OCI-LY3 (cell line): ENCODE measurements around the gene WDR90.

Experiments
- H2AFZ ChIP-seq: fragments of 200-600, 300-600 bp; shearing (Covaris generic); 2 replicates; pipeline ENCODE4 v1.6.0; 2014; ENCODE audit warnings: antibody characterized with exemption, low read depth, low read length
- H3K27ac ChIP-seq: fragments of 200-600, 300-600 bp; sonication (generic); 2 replicates; pipeline ENCODE4 v1.5.1; 2014; ENCODE audit warnings: mild to moderate bottlenecking, low read length, moderate library complexity, mixed read lengths
- H3K27me3 ChIP-seq: fragments of 200-600, 300-600 bp; sonication (generic); 2 replicates; pipeline ENCODE4 v1.6.1; 2014; ENCODE audit warnings: low read depth, low read length, mixed read lengths
- H3K36me3 ChIP-seq: fragments of 200-600, 300-600 bp; sonication (generic); replicated peaks from 2 replicates; pipeline ENCODE3; 2014; ENCODE audit warnings: low read depth, low read length, mixed read lengths
- H3K4me1 ChIP-seq: fragments of 300-600, 200-600 bp; sonication (generic); 2 replicates; pipeline ENCODE4 v1.6.1; 2014; ENCODE audit warnings: low read length, mixed read lengths
- H3K4me2 ChIP-seq: fragments of 200-600, 300-600 bp; sonication (generic); 2 replicates; pipeline ENCODE4 v1.6.1; 2014; ENCODE audit warnings: low read length, mixed read lengths
- H3K4me3 ChIP-seq: fragments of 300-600, 200-600 bp; sonication (generic); 2 replicates; pipeline ENCODE4 v1.5.1; 2014; ENCODE audit warnings: antibody characterized with exemption, mild to moderate bottlenecking, low read length, moderate library complexity
- H3K79me2 ChIP-seq: fragments of 300-600, 200-600 bp; shearing (Covaris generic); 2 replicates; pipeline ENCODE4 v1.6.1; 2014; ENCODE audit warnings: mild to moderate bottlenecking, low read length, mixed read lengths
- H3K9ac ChIP-seq: fragments of 300-600, 200-600 bp; shearing (Covaris generic); 2 replicates; pipeline ENCODE4 v1.6.0; 2014; ENCODE audit warnings: mild to moderate bottlenecking, low read length, moderate library complexity
- H3K9me3 ChIP-seq: fragments of 200-600, 300-600 bp; shearing (Covaris generic); 2 replicates; pipeline ENCODE4 v1.6.1; 2014; ENCODE audit warnings: low read length, mixed read lengths; ENCODE audit not compliant: insufficient read depth
- H4K20me1 ChIP-seq: fragments of 200-600, 300-600 bp; sonication (generic); 2 replicates; pipeline ENCODE4 v1.6.1; 2016; ENCODE audit warnings: low read length, mixed read lengths; ENCODE audit not compliant: insufficient read depth
- EZH2phosphoT487 ChIP-seq: fragments of 200-600 bp; shearing (Covaris generic); IDR thresholded peaks from 2 replicates; pipeline ENCODE4 v1.6.1; 2018; ENCODE audit warnings: antibody characterized with exemption, mixed run types, low read depth
- TF ChIP-seq, protein P1 (sequence below): fragments of 200-600, 300-600 bp; sonication (generic); IDR thresholded peaks from 2 replicates; pipeline ENCODE4 v1.5.1; 2014; ENCODE audit warnings: antibody characterized with exemption, low read length, low read depth

WDR90 gene

DNA sequence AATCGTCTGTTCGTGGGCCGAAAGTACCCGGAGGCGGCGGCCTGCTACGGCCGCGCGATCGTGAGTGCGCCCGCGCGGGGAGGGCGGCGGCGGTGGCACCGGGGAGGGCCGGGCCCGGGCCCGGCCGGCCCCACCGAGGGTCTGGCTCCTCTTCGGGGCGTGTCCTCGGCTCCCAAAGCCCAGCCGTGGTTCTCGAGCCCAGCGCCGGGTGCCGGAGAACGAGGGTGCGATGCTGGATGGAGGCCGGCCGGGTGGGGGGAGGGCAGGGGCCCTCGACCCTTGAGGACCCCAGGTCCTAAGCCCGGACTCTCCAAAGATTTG lies 31.4 kb downstream of the WDR90 start:
- peaks cover 23% of the 10 kb centered on the region for H3K36me3 ChIP-seq
- H2AFZ ChIP-seq = no peak overlapping the region
- H3K79me2 ChIP-seq = peaks cover 37% of the 10 kb centered on the region
- peak overlapping the region; percentile 88 for H3K9ac ChIP-seq
- TF ChIP-seq EZH2phosphoT487 = no peak
- TF ChIP-seq, protein P1, sequence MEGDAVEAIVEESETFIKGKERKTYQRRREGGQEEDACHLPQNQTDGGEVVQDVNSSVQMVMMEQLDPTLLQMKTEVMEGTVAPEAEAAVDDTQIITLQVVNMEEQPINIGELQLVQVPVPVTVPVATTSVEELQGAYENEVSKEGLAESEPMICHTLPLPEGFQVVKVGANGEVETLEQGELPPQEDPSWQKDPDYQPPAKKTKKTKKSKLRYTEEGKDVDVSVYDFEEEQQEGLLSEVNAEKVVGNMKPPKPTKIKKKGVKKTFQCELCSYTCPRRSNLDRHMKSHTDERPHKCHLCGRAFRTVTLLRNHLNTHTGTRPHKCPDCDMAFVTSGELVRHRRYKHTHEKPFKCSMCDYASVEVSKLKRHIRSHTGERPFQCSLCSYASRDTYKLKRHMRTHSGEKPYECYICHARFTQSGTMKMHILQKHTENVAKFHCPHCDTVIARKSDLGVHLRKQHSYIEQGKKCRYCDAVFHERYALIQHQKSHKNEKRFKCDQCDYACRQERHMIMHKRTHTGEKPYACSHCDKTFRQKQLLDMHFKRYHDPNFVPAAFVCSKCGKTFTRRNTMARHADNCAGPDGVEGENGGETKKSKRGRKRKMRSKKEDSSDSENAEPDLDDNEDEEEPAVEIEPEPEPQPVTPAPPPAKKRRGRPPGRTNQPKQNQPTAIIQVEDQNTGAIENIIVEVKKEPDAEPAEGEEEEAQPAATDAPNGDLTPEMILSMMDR = no peak
- peak overlapping the region; percentile 81 for H3K27ac ChIP-seq
- peak overlapping the region; percentile 94 for H3K4me2 ChIP-seq
- peaks cover 16% of the 10 kb centered on the region for H3K4me1 ChIP-seq
- H3K27me3 ChIP-seq = no peaks in the 10 kb centered on the region
- H3K4me3 ChIP-seq = peak overlapping the region; percentile 95
- H3K9me3 ChIP-seq = no peaks in the 10 kb centered on the region
- 0 out of 2 replicates have a peak, but pooled peaks cover 4% of the 10 kb centered on the region for H4K20me1 ChIP-seq

DNA sequence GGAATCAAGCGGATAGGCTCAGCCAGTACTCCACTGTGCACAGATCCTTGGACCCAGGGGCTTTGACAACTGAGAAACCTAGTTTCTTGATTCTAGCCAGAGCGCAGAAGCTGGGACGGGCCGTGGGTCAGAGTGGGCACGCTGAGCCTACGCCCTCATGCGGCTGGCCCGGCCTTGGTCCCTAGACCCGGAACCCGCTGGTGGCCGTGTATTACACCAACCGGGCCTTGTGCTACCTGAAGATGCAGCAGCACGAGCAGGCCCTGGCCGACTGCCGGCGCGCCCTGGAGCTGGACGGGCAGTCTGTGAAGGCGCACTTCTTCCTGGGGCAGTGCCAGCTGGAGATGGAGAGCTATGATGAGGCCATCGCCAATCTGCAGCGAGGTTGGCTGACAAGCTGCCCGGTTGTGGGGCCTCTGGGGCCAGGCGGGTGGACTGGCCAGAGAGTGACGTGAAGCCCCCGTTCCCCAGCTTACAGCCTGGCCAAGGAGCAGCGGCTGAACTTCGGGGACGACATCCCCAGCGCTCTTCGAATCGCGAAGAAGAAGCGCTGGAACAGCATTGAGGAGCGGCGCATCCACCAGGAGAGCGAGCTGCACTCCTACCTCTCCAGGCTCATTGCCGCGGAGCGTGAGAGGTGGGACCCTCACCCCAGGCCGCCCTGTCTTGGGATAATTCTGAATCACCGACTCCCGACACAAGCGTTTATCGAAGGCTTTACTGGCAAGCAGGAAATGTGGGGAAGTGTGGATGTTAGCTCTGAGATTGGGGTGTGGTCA lies 32.0 kb downstream of the WDR90 start:
- TF ChIP-seq, protein P1 = peak; percentile 11; the same call in 1 of the 2 replicates
- no peak for TF ChIP-seq EZH2phosphoT487
- Histone ChIP-seq H3K27ac (peak overlapping the region; percentile 81), H3K27me3 (no peaks in the 10 kb centered on the region), H3K36me3 (peaks cover 24% of the 10 kb centered on the region), H3K79me2 (peaks cover 37% of the 10 kb centered on the region), H3K9ac (peak overlapping the region; percentile 88), H3K4me1 (peaks cover 16% of the 10 kb centered on the region), H3K9me3 (no peaks in the 10 kb centered on the region), H3K4me3 (peak overlapping the region; percentile 95), H2AFZ (no peak overlapping the region), H3K4me2 (peak overlapping the region; percentile 94), H4K20me1 (0 out of 2 replicates have a peak, but pooled peaks cover 4% of the 10 kb centered on the region)

DNA sequence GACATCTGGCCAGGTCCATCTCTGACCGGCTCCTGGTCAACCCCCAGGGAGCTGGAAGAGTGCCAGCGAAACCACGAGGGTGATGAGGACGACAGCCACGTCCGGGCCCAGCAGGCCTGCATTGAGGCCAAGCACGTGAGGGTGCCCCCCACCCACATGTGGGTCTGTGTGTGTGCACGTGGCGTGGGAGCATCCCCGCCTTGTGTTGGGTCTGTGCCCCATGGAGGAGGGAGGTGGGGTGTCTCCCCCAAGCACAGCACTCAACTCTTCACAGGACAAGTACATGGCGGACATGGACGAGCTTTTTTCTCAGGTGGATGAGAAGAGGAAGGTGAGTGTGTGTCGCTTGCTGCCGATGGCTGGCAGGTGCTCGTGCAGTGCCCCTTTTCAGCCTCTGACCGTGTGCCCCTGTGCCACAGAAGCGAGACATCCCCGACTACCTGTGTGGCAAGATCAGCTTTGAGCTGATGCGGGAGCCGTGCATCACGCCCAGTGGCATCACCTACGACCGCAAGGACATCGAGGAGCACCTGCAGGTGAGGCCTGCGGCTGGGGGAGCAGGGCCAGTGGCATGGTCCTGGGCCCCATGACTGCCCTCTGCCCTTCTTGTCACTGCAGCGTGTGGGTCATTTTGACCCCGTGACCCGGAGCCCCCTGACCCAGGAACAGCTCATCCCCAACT lies 32.7 kb downstream of the WDR90 start:
- H3K9me3 ChIP-seq = no peaks in the 10 kb centered on the region
- peak overlapping the region; percentile 94 for H3K4me2 ChIP-seq
- no peak overlapping the region for H3K27ac ChIP-seq
- no peak overlapping the region for H2AFZ ChIP-seq
- TF ChIP-seq EZH2phosphoT487 = no peak
- TF ChIP-seq, protein P1 = no peak
- H3K36me3 ChIP-seq = peaks cover 24% of the 10 kb centered on the region
- H3K4me3 ChIP-seq = peak overlapping the region; percentile 95; the same call in 1 of the 2 replicates
- no peaks in the 10 kb centered on the region for H3K27me3 ChIP-seq
- H3K9ac ChIP-seq = no peak overlapping the region
- H3K4me1 ChIP-seq = peaks cover 16% of the 10 kb centered on the region
- H3K79me2 ChIP-seq = peaks cover 37% of the 10 kb centered on the region
- H4K20me1 ChIP-seq = 0 out of 2 replicates have a peak, but pooled peaks cover 4% of the 10 kb centered on the region
